NCI-H2029 treated with DMSO at 0.1 percent for 48 hours (cell line): Measurements from ENCODE around the gene CIPC.

Experiments used
- DNase-seq: peaks from one replicate; lab custom pipeline; 2025; lab: John Stamatoyannopoulos, UW

CIPC gene

GRCh38 chr14:77151918-77152588 is 54.0 kb downstream of the CIPC start:
- DNase-seq: no peak

DNA sequence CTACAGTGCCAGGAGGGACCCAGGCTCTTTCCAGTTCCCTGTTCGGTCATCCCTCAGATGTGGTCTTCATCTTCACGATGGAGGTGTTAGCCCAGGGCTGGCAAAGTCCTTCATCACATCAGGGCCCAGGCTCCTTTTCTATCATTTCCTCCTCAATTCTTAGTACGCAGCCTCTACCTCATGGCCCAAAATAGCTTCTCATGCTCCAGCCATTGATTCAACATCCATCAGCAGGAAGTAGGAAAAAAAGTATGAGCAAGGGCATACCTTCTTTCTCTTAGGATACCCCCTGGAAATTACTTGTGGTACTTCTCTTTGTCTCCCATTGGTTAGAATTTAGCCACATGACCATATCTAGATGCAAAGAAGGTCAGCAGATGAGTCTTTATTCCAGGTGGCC is 55.7 kb downstream of the CIPC start:
- no peak for DNase-seq

- no peak for DNase-seq
These were observed 56.4 kb downstream of the CIPC start for GRCh38 chr14:77154421-77154820.

DNA sequence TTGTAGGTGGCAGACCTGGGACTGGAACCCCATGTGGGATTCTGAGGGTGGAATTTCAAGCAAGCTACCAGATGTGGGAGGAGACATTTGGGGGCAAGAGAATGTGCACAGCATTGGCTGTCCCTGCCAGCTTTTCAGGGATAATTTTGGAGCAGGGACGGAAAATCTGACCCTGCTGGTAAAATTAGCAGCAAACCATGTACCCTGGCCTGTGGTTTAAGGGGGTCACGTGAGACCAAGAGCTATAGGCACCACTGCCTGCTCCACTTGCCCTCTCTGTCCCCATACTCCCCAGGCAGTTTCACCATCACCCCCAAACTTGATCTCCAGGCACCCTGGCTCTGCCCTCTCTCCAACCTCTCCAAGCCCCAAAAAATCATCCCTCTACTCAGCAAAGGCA is 57.0 kb downstream of the CIPC start:
- no peak for DNase-seq

- DNase-seq: no peak
These were observed 59.7 kb downstream of the CIPC start for GRCh38 chr14:77157740-77158139.

DNA sequence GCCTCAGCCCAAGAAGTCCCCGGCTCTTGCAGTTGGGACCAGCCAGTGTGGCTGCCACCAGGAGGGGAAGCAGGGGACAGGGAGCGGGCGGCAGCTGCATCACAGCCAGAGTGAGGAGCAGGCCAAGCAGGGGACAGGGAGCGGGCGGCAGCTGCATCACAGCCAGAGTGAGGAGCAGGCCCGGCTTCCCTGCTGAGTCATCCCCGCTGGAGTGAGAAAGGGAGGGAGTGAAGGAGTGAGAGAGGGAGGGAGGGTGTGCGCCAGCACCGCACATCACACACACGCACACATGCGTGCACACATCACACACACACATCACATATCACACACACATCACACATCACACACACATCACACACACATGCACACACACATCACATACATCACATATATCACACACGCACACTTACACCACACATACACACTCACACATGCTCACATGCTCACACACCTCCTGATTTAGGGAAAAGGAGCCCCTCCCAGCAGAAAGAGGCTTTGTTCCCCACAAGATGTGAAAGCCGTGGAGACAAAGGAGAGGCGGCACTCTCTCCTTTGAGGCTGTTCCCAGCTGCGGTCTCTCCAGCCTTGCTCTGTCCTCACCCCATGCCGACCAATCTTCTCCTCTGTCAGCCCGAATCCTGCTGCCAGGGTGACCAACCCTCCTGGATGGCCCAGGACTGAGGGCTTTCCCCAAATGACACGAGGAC is 60.3 kb downstream of the CIPC start:
- DNase-seq: no peak

GRCh38 chr14:77158882-77159255 is 60.8 kb downstream of the CIPC start:
- DNase-seq: no peak

GRCh38 chr14:77161011-77161410 is 63.0 kb downstream of the CIPC start:
- DNase-seq: no peak
